ENCODE data around the gene CAMKV. TPM values are rescaled to one million over a fixed set of nuclear protein-coding genes. Genes with fewer than 3 reads are reported as not detected.
"Not testable (repeated sequence)": the region's sequence is repeated elsewhere in the genome, so short reads cannot be mapped to it uniquely, and the experiment has no call there.

Gene CAMKV
- total RNA-seq, 4 donors from 2014 or later = not detected

- H3K27me3 ChIP-seq = no peaks in the 10 kb centered on the region
- peak overlapping the region in 3 of 4 donors; percentile 33 to 68 (median 45) for H3K27ac ChIP-seq
- H3K9me3 ChIP-seq = no peaks in the 10 kb centered on the region
- WGBS, 2 donors = 25 to 30% methylated on average over 12 to 13 of the region's 15 CpGs
- H3K4me3 ChIP-seq = peak overlapping the region in 2 of 4 donors; percentile 16 to 17
- peaks cover 0 to 24% (median 10%) of the 10 kb centered on the region in 4 donors for H3K4me1 ChIP-seq
- TF ChIP-seq EP300 (IDR thresholded peaks at IDR 0.05) (no peak), CTCF (IDR thresholded peaks at IDR 0.05) (peak; percentile 30 to 73 (median 61)), POLR2A (IDR thresholded peaks at IDR 0.05) (no peak)
- peak in 1 of 2 donors; percentile 27 for DNase-seq (ENCODE audit: low spot score in 2 of 2)
- peaks cover 0 to 29% (median 6%) of the 10 kb centered on the region in 3 donors for H3K36me3 ChIP-seq
Observed at GRCh38 chr3:49906073-49906743, 36.5 kb upstream of the CAMKV start.

- not testable (repeated sequence) for H3K27me3 ChIP-seq; H3K27ac ChIP-seq; H3K4me3 ChIP-seq; H3K9me3 ChIP-seq; DNase-seq (ENCODE audit: low spot score in 2 of 2)
- H3K4me1 ChIP-seq = peaks cover 0 to 24% (median 10%) of the 10 kb centered on the region in 4 donors
- H3K36me3 ChIP-seq = peaks cover 0 to 11% (median 0%) of the 10 kb centered on the region in 3 donors
- WGBS, 2 donors = 96 to 99% methylated on average over 13 of the region's 13 CpGs
Observed at GRCh38 chr3:49904448-49904847, 34.7 kb upstream of the CAMKV start.

GRCh38 chr3:49903451-49904424 is 34.0 kb upstream of the CAMKV start, which contains the start of gene MST1R:
Gene MST1R (minus strand): TSS chr3:49903873. CDS start chr3:49903609, 264 bp downstream.
- peak within 1 kb of the TSS; percentile 5 to 45 (median 29) for H3K4me3 ChIP-seq
- DNase-seq (ENCODE audit: low spot score in 2 of 2) = peak; percentile 32 to 38
- WGBS, 2 donors = 42 to 43% methylated on average over 42 to 51 of the region's 65 CpGs

GRCh38 chr3:49902511-49903345 is 33.0 kb upstream of the CAMKV start:
- no peak overlapping the region for H3K4me3 ChIP-seq
- H3K27ac ChIP-seq = peak overlapping the region in 1 of 4 donors; percentile 67
- no peak for TF ChIP-seq POLR2A (IDR thresholded peaks at IDR 0.05)
- TF ChIP-seq EP300 (IDR thresholded peaks at IDR 0.05) = no peak
- no peak for TF ChIP-seq CTCF (IDR thresholded peaks at IDR 0.05)

More at GRCh38 chr3:49903451-49904424, 34.0 kb upstream of the CAMKV start, which contains the start of gene MST1R:
- H3K27ac ChIP-seq = peak within 1 kb of the TSS in 2 of 4 donors; percentile 4 to 67
- no peaks in the 10 kb centered on the region for H3K9me3 ChIP-seq
- H3K4me1 ChIP-seq = peaks cover 0 to 24% (median 10%) of the 10 kb centered on the region in 4 donors
- peaks cover 0 to 4% (median 0%) of the 10 kb centered on the region in 3 donors for H3K36me3 ChIP-seq
- no peaks in the 10 kb centered on the region for H3K27me3 ChIP-seq
- TF ChIP-seq EP300 (IDR thresholded peaks at IDR 0.05) = no peak
- TF ChIP-seq CTCF (IDR thresholded peaks at IDR 0.05) = no peak
- no peak for TF ChIP-seq POLR2A (IDR thresholded peaks at IDR 0.05)

More at GRCh38 chr3:49902511-49903345, 33.0 kb upstream of the CAMKV start:
- peaks cover 0 to 24% (median 10%) of the 10 kb centered on the region in 4 donors for H3K4me1 ChIP-seq
- WGBS, 2 donors = 87 to 93% methylated on average over 33 to 36 of the region's 44 CpGs
- H3K36me3 ChIP-seq = no peaks in the 10 kb centered on the region
- no peak for DNase-seq (ENCODE audit: low spot score in 2 of 2)
- H3K27me3 ChIP-seq = no peaks in the 10 kb centered on the region
- H3K9me3 ChIP-seq = no peaks in the 10 kb centered on the region

Data from tibial nerve (tissue), 4 donors.